ENCODE measurements around the gene GPC6. TPM values are rescaled to one million over a fixed set of nuclear protein-coding genes. Genes with fewer than 3 reads are reported as not detected.

Gene GPC6
- total RNA-seq, 1 experiment from 2014 or later = not detected

DNA sequence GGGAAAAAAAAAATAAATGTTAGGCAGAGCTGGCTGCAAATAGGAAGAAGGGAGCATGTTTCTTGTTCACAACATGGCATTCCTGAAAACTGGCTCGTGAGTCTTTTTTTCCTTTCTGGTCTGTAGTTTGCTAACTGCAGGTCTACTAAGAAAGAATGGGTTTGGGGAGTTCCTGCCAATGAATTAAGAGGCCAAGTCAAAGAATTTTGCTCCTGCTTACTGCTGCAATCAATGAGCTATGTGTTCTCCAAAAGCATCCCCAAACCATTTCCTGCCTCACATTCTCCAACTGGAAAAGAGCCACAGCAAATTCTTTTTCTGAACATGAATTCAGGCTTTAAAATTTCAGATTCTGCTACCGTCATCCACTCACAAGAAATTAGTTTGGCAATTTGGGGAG lies 1164.3 kb downstream of the GPC6 start:
- no peak for DNase-seq (ENCODE audit: low spot score)

DNA sequence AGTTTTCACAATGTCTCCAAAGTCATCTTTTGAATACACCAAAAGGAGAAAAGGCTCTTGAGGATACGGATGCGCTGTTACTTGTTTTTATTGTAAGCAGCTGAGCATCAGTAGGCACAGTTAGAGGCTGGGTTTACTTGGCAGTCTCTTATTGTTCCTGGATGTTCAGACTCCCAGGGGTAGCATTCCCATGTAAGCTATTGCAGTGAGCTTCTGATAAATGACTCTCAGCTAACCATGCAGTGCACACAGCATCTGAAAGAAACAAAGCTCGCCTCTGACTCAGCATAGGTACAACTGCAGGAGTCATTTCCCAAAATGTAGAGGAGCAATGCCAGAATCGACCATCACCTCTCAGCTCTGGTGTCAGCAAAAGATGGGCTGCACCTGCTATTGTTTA lies 1168.1 kb downstream of the GPC6 start:
- no peak for DNase-seq (ENCODE audit: low spot score)

DNA sequence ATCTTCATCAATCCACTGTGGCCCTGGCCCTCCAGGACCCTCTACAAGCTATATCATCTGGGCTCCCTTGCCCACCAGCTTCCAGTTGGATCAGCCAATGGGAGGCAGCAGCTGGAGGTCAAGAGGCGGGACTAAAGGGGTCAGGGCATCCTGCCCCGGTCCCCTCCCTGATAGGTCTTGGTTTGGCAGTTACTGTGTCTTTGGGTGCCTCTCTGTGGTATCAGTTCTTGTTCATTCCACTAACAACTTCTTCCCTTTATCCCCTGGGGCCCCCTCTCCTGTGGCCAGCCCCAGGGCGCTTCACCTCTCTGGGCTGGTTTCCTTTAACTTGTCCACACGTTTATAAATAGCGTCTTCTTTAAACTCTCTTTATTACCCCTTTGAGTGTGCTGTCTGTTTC lies 1169.3 kb downstream of the GPC6 start:
- no peak for DNase-seq (ENCODE audit: low spot score)

DNA sequence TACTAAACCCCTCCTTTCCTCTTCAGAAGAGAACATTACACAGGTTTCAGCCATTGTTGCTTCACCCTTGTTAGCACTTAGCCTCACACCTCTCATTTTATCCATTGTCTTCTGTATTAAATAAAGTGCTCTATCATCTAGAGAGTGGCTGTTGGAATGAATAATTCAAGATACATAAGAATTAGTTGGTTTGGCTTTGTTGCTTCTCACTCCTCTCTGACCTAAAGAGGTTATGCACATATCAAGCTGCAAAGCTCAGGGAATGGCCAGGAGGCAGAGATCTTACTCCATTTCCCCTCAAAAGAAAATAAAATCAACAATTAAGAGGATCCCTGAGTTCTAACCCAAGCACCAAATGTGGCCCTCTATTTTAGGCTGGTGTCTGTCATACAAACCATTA lies 1173.2 kb downstream of the GPC6 start:
- no peak for DNase-seq (ENCODE audit: low spot score)

DNA sequence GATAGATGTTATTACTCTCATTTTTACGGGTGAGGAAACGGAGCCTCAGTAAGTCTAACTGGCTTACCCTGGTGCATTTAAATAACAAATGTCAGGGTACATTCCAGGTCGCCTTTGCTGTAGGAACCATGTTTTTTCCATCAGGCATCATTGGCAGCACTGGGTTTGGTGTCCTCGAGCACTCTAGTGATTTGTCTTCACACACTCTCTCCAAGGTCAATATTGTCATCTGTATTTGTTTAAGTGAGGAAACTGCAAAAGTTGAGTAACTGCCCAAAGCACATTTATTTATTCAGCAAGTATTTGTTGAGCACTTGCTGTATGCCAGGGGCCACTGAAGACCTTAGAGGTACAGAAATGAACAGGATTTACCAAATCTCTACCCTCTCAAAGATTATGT lies 1174.3 kb downstream of the GPC6 start:
- no peak for DNase-seq (ENCODE audit: low spot score)

DNA sequence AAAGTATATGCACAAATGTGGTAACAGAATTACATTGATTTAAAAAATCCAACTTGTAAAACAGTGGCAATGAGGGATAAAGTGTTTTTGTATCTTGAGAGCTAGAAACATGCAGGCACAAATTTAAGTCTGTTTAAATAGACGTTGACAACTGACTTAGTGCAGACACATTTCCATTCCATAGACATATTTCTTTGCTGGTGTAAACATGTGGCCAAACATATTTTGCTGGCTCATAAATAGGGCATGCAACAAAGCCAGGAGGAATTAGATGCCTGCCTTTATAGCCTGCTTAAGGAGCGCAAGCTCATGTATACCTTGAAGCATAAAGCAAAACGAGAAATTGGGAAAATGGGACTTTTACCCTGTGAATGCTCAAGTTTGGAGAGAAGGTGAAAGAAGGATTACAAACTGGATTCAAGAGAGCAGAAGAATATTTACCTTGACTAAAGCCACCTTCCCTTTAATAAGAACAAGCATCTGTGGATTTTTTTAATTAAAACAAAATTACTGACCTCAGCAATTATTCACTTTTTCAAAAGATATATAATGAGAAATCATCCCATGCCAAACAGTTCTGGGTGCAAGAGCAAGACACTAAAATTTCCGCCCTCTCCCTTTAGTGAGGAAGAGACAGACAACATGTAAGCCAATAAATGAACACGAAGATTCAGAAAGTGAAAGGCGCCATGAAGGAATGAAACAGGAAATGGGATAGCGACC lies 1181.9 kb downstream of the GPC6 start:
- no peak for DNase-seq (ENCODE audit: low spot score)

DNA sequence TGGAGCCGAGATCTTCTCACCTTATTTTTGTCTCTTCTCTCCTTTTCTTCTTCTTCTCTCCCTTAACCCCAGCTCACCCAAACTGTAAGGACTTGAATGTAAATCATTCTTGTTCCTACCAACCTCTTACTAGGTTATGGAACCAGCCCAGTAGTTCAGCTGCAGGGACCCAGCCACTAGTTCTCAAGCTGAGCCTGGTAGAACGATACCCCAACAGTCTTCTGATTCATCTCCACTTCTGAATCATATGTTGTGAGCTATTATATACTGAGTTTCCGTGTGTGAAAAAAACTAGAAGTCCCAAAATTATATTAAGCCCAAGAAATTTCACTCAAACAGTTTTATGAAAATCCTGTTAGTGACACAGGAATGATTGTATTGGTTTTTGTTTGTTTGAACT lies 1185.1 kb downstream of the GPC6 start:
- no peak for DNase-seq (ENCODE audit: low spot score)

DNA sequence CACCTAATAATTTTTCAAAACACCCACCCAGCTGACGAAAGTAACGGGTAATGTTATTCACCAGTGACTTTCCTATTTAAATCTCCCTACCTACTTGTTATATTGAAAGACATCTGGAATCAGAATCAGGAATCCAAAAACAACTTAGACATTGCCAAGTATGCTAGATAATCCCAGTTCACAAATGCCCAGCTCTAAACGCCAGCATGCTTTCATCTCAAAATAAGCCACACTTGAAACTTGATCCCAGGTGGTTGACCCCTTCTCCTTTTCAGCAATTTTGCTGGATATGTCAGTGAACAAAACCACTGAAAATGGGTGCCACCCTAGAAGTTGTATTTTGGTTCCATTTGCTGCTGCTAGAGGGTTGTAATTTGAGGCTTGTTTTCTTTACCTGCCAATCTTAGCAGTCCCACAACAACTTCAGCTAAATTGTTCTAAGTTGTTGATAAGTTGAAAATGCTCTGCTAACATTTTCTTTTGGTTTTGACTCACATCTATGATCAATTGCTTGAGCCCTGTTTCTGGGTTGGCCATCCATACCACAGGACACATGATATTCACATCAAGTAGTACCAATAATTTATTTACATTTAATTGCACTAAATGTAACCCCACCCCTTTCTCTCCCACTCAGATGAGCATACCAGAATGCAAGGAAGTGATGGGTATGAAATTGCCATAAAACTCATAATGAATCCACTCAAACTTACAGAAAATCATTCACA lies 1186.4 kb downstream of the GPC6 start:
- no peak for DNase-seq (ENCODE audit: low spot score)

DNA sequence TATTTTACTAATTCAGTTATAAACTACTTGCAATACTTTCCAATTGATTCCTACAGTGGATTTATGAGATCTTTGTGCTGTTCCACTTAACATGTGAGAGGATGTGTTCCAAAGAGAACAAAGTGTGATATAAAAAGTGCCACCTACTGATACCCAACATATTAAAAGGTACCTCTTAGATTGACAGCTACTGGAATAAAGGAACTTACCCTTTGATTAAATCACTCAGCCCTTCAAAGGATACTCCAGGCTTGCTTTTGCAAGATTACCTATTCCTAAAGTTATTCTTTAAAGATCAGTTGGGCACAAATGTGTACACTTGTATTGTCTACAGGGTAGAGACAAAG lies 1187.0 kb downstream of the GPC6 start:
- DNase-seq (ENCODE audit: low spot score) = no peak

- DNase-seq (ENCODE audit: low spot score) = no peak
Observed at GRCh38 chr13:94414141-94414540, 1187.5 kb downstream of the GPC6 start.

DNA sequence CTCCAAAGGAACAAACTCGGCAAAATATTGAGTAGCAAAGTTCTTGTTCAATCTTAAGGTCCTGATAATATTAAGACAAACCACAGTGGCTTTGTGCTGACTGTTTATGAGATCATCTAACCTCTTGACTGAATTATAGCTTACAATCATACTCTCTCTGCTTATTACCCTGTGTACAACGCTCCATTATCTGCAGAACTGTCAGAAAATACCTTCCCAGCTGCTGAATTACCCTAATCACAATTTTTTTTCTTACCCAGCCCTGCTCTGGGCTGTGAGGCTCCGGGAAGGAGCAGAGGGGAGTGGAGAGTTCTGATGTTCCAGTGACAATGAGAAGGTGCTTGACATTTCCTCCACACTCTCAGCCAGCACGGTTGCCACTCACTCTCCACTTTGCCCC lies 1188.1 kb downstream of the GPC6 start:
- no peak for DNase-seq (ENCODE audit: low spot score)

DNA sequence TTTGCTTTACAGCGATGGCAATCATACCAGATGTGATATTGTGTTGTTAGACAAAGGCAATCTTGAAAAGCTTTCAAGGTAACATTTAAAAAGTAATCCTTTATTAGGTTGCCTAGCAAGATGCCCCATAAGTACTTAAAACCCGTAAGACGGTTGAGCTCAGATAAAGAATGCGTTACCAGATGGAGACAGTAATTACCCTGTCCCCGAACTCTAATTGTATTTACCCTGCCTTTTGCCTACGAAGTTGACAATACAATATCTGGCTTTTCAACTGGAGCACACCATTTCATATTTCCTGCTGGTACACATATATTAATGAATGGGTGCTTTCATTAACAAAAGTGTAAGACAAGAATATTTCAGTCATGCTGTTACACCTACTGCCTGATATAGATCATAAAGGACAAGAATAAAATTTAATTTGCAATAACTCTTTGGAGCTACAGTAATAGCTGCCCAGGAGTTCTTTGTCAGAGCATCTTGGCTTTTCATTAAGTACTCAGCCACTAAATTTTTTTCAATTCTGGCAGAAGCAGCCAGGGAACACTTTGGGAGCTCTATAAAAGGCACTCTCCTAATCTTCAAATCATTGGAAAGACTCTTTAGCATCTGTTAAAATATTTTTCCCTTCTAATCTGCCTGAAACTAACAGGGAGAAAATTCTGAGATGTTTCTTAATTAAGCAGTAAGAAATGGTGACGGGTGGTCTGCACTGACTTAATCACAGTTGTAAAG lies 1189.1 kb downstream of the GPC6 start:
- no peak for DNase-seq (ENCODE audit: low spot score)

DNA sequence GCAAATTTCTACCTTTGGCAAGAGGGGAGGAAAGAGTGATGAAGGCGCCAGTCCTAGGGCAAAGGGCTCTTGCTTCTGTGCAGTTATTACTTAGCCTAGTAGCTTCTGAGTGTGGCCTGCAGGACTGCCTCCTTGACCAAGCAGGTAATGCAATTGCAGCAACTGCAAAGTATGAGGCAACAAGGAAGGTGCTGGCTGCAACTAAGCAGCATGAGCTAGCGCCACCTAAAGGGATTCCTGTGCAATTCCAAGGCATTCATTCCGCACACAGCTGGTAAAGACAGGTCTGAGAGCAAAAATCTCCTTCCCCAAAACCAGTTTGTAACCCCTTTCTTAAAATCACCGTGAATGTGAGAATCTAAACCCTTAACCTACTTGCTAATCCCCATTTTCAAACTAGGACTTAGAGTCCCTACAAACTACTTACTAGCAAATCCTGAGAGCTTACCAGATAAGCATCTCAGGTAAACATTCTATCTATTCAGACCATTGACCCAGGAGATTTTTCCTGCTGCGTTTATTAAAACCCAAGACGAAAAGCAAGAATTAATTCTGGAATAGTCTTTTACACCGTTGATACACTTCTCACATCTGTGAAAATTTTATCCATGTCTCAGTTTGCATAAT lies 1190.0 kb downstream of the GPC6 start:
- DNase-seq (ENCODE audit: low spot score) = peak; percentile 63

- DNase-seq (ENCODE audit: low spot score) = no peak
Observed at GRCh38 chr13:94417294-94417693, 1190.7 kb downstream of the GPC6 start.

GRCh38 chr13:94419304-94419924 lies 1192.8 kb downstream of the GPC6 start:
- no peak for DNase-seq (ENCODE audit: low spot score)

DNA sequence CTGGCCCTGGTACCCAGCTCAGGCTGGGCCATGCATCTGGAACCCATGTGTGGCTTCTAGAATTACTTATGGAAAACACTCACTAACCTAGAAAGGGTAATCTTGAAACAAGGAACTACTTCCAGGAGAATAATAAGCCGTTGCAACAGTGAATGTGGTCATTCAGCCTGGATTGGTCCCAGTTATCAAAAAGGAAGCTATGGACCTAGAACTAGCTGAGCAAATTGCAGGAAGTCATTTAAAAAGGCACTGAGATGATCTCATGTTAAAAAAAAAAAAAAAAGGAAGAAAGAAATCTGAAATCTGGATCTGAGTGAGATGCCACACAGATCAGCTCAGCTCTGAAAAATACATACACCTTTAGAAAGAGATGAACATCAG lies 1193.3 kb downstream of the GPC6 start:
- no peak for DNase-seq (ENCODE audit: low spot score)

DNA sequence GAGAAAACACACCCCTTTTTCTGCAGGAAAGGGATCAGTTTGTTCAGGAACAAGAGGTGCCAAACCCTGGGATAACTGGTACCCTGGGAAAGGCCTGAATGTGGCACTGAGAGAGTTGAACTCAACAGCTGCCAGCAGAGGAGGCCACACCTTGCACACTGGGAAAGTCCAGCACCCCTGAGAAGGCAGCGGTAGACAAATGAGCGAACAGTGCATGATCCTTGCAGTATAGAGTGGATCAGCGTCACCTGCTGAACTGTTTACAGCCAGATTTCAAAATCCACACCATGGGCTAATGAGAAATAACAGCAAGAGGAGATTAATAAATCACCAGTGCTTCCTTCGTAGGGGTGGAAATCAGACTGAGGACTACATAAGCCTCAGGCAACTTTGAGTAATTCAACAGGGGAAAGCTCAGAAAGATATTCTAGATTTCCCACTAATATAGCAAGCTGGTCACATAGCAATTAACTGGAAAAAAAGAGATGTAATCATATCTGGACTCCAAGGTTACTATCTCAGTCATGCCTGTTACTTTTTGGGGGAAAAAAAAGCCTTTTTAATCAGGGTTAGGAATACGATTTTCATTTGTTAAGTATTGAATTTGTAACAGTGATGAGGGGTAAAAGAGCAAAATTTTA lies 1200.8 kb downstream of the GPC6 start:
- DNase-seq (ENCODE audit: low spot score) = no peak

DNA sequence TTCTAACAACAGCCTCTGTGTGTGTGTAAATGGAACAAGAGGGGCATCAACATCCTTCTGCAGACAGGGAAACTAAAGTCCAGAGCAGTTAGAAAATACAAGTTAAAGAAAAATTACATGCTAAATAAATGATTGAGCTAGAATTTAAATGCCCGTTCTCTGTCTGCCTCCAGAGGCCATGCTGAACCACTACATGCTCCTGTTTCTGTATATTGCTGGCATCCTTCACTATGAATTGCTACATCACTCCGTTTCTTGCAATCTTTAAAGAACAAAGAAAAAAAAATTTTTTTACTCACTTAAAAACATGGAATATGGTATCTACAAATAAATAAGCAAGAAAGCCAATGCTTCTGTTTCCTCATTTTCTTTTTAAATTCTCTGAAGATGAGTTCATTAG lies 1205.0 kb downstream of the GPC6 start:
- DNase-seq (ENCODE audit: low spot score) = no peak

DNA sequence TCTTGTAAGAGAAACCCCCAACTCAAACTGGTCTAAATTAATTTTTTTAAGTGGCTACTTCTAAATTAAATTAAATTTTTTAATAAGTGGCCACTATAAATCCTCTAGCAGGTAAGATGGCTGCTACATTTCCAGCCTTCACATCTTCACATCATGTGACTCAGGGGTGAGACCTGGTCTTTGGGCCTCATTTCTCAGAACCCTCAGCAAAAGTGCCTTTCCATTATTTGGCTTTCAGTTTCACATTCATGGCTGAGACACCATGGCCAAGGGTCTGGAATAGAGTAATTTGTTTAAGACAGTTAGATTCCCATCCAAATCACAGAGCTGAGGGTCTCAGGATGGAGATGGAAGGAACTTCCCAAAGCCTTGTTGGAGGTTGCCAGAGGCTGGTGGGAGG lies 1205.4 kb downstream of the GPC6 start:
- no peak for DNase-seq (ENCODE audit: low spot score)

DNA sequence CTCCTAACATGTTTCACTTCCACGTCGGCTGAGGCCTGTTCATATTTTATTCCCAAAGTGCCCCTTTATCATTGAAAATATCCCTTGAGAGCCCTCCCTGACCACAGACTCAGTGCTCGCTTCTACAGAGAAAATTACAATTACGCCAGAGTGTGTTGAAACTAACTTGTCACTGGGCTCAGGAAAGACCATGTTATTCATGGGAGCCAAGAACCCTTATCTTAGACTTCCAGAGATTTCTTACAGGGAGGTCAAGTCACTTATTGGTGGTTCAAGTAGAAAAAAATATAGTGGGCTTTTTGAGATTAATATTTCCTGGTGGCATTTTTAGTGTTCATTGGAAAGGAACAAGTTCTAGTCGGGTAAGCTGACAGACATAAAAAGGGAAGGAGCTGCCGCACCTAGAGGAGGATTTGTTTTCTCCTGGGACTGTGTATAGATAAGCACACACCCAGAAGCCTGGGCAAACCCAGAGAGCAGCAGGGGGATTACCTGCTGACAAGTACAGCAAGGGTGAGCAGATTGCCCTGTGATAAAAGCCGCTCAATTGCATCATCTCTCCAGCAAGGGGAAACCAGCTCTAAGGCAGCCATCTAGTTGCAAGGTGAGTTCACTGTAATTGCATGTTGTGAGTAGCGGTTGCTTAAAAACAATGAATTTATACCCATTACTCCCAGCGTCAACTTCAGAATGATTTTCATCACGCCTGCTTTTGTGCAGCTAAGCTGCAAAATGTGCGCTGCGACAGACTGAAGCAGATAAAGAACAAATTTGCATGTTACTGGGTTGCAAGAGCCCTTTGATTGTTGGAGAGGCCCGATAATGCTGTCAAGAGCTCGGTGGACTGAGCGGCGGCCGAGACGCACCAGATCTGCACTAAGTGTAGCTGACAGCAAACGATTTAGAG lies 1206.7 kb downstream of the GPC6 start:
- no peak for DNase-seq (ENCODE audit: low spot score)
